HG03280 (cell line): ENCODE results near the gene AMOT.

Experiments
- ATAC-seq: cut with Tn5 transposase; IDR thresholded peaks from one replicate; pipeline ENCODE4 v1.9.1; 2021; ENCODE audit warnings: mild to moderate bottlenecking, moderate library complexity; ENCODE audit not compliant: unreplicated experiment

Gene AMOT

GRCh38 chrX:112841820-112842157, 1.2 kb upstream of the AMOT start:
- ATAC-seq: no peak

- peak; percentile 98 for ATAC-seq
These were observed 636 bp upstream of the AMOT start for GRCh38 chrX:112841114-112841819.

GRCh38 chrX:112839856-112840255, 775 bp downstream of the AMOT start:
- ATAC-seq: no peak

- ATAC-seq: no peak
These were observed 3.1 kb downstream of the AMOT start for GRCh38 chrX:112837531-112837930.

- ATAC-seq: no peak
These were observed 5.6 kb downstream of the AMOT start for GRCh38 chrX:112835019-112835418.

GRCh38 chrX:112834031-112834845, 6.4 kb downstream of the AMOT start:
- no peak for ATAC-seq

- ATAC-seq: no peak
These were observed 8.0 kb downstream of the AMOT start for GRCh38 chrX:112832481-112833095.

GRCh38 chrX:112830540-112830939, 10.1 kb downstream of the AMOT start:
- no peak for ATAC-seq

GRCh38 chrX:112827292-112827903, 13.2 kb downstream of the AMOT start:
- no peak for ATAC-seq

GRCh38 chrX:112826023-112826422, 14.6 kb downstream of the AMOT start:
- ATAC-seq: no peak

- ATAC-seq: no peak
These were observed 17.7 kb downstream of the AMOT start for GRCh38 chrX:112822892-112823291.

GRCh38 chrX:112820364-112821268, 20.0 kb downstream of the AMOT start:
- ATAC-seq: no peak

- no peak for ATAC-seq
These were observed 20.8 kb downstream of the AMOT start for GRCh38 chrX:112819813-112820212.

- ATAC-seq: no peak
These were observed 21.5 kb downstream of the AMOT start for GRCh38 chrX:112819008-112819640.

GRCh38 chrX:112818114-112819007, 22.3 kb downstream of the AMOT start:
- ATAC-seq: no peak

GRCh38 chrX:112816908-112817307, 23.7 kb downstream of the AMOT start:
- no peak for ATAC-seq

GRCh38 chrX:112814496-112814895, 26.1 kb downstream of the AMOT start:
- ATAC-seq: no peak

GRCh38 chrX:112812741-112813140, 27.9 kb downstream of the AMOT start:
- ATAC-seq: no peak

GRCh38 chrX:112808651-112809195, 31.9 kb downstream of the AMOT start:
- ATAC-seq: no peak
